ENCODE results near the gene UBE2L6. TPM values are rescaled to one million over a fixed set of nuclear protein-coding genes. Genes with fewer than 3 reads are reported as not detected.

The UBE2L6 gene
- total RNA-seq, 2 experiments from 2014 or later = 303 to 350 TPM

DNA sequence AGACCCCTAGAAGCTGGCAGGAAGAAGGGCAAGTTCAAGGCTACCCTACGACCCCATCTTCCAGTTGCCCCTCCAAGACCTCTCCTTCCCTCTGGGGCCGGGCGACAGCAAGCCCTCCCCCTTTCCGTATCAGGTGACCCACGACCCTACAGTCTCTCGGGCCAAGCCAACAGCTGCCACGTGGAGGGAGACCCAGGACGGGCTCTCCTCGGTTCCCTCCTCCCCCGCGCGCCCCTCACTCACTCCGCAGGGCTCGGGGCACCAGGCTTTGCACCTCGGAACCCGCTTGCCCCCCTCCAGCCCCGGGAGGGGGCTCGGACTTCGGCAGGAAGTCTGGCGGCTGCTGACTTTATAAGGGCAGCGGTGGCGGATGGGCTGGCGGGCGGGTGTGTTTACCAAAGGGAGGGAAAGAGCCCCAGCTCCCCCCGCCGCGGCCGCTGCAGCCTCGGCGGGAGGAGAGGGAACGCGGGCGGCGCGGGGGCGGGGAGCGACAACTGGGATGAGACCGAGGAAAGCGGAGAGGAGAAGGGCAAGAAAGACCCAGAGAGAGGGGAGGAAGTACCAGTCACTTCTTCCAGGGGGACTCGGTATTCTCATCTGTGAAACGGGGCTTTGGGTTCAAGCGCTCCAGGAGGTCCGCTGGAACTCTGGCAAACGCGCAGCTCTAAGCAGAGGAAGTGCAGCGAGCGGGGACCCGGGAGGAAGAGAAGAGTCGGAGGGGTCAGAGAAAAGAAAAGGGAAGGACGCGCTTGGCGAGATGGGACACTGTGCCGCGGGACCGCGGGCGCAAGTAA lies 52.7 kb downstream of the UBE2L6 start:
- ChIA-PET POLR2A (interaction anchor here (1.2 kb wide), 1 partner anchor 16 kb away, joined by 3 read pairs; the partner anchor contains the start of gene TIMM10), CTCF (interaction anchor here (0.9 to 6.5 kb wide), 10 partner anchors 9 to 98 kb away, joined by 3 to 49 read pairs (median 7); partner anchors contain the start of gene RTN4RL2)
- DNase-seq = peak; percentile 66
- H3K4me3 Mint-ChIP-seq = peak overlapping the region; percentile 99
- H3K4me1 Mint-ChIP-seq = peaks cover 31% of the 10 kb centered on the region
- H3K9me3 Mint-ChIP-seq = no peaks in the 10 kb centered on the region
- H3K36me3 Mint-ChIP-seq (ENCODE audit: low read depth) = peaks cover 2% of the 10 kb centered on the region
- peak overlapping the region; percentile 94 for H3K27ac Mint-ChIP-seq
- no peaks in the 10 kb centered on the region for H3K27me3 Mint-ChIP-seq

- Mint-ChIP-seq H3K27me3 (no peaks in the 10 kb centered on the region), H3K9me3 (no peaks in the 10 kb centered on the region), H3K36me3 (ENCODE audit: low read depth) (peaks cover 2% of the 10 kb centered on the region), H3K27ac (peak overlapping the region; percentile 94), H3K4me1 (peaks cover 33% of the 10 kb centered on the region), H3K4me3 (peak overlapping the region; percentile 99)
- POLR2A ChIA-PET = no interaction called here
- peak; percentile 43 for DNase-seq
- CTCF ChIA-PET = interaction anchor here (0.9 to 6.5 kb wide), 9 partner anchors 8 to 97 kb away, joined by 3 to 49 read pairs (median 6); partner anchors contain the start of gene RTN4RL2
Measured at GRCh38 chr11:57513911-57514537, 53.4 kb downstream of the UBE2L6 start.

DNA sequence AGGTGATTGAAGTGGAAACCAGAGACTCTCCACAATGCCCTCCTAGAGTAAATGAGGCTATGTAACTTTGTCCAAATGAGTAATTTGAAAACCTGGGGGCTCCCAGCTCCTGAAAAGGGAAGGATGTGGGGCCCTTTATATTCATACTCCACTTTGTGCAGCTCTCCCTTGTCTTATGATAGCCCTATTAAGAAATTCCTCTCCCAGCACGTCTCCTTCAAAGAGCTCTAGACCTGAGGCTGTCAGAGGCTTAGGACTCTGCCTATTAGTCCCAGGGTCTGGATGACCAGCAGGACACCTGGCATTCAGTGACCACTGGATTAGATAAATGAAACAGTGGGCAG lies 54.0 kb downstream of the UBE2L6 start:
- Mint-ChIP-seq H3K4me3 (peak overlapping the region; percentile 99), H3K9me3 (no peaks in the 10 kb centered on the region), H3K4me1 (peaks cover 33% of the 10 kb centered on the region), H3K36me3 (ENCODE audit: low read depth) (peaks cover 2% of the 10 kb centered on the region), H3K27ac (peak overlapping the region; percentile 68), H3K27me3 (no peaks in the 10 kb centered on the region)
- ChIA-PET CTCF (interaction anchor here (0.9 to 6.5 kb wide), 7 partner anchors 8 to 55 kb away, joined by 3 to 49 read pairs (median 8); partner anchors contain the start of gene RTN4RL2), POLR2A (no interaction called here)
- no peak for DNase-seq

- POLR2A ChIA-PET = no interaction called here
- Mint-ChIP-seq H3K27me3 (no peaks in the 10 kb centered on the region), H3K9me3 (no peaks in the 10 kb centered on the region), H3K4me1 (peaks cover 33% of the 10 kb centered on the region), H3K36me3 (ENCODE audit: low read depth) (peaks cover 2% of the 10 kb centered on the region), H3K4me3 (no peak overlapping the region), H3K27ac (no peak overlapping the region)
- DNase-seq = no peak
- CTCF ChIA-PET = interaction anchor here (0.9 to 6.5 kb wide), 6 partner anchors 10 to 54 kb away, joined by 3 to 49 read pairs (median 10); partner anchors contain the start of gene RTN4RL2
Measured at GRCh38 chr11:57512646-57513451, 54.6 kb downstream of the UBE2L6 start.

- H3K4me3 Mint-ChIP-seq = no peak overlapping the region
- no peaks in the 10 kb centered on the region for H3K9me3 Mint-ChIP-seq
- H3K4me1 Mint-ChIP-seq = peaks cover 33% of the 10 kb centered on the region
- no peaks in the 10 kb centered on the region for H3K27me3 Mint-ChIP-seq
- DNase-seq = no peak
- ChIA-PET CTCF (interaction anchor here (0.6 to 2.0 kb wide), 6 partner anchors 10 to 53 kb away, joined by 3 to 7 read pairs (median 3); no protein-coding TSS in a partner anchor), POLR2A (no interaction called here)
- H3K36me3 Mint-ChIP-seq (ENCODE audit: low read depth) = peaks cover 2% of the 10 kb centered on the region
- no peak overlapping the region for H3K27ac Mint-ChIP-seq
Measured at GRCh38 chr11:57511741-57512430, 55.6 kb downstream of the UBE2L6 start.

- Mint-ChIP-seq H3K4me1 (peaks cover 23% of the 10 kb centered on the region), H3K27ac (no peak overlapping the region), H3K9me3 (no peaks in the 10 kb centered on the region), H3K4me3 (no peak overlapping the region), H3K27me3 (no peaks in the 10 kb centered on the region), H3K36me3 (ENCODE audit: low read depth) (no peaks in the 10 kb centered on the region)
- POLR2A ChIA-PET = no interaction called here
- CTCF ChIA-PET = interaction anchor here (0.6 kb wide), 1 partner anchor 50 kb away, joined by 3 read pairs; no protein-coding TSS in a partner anchor
- DNase-seq = no peak
Measured at GRCh38 chr11:57508341-57509170, 58.9 kb downstream of the UBE2L6 start.

DNA sequence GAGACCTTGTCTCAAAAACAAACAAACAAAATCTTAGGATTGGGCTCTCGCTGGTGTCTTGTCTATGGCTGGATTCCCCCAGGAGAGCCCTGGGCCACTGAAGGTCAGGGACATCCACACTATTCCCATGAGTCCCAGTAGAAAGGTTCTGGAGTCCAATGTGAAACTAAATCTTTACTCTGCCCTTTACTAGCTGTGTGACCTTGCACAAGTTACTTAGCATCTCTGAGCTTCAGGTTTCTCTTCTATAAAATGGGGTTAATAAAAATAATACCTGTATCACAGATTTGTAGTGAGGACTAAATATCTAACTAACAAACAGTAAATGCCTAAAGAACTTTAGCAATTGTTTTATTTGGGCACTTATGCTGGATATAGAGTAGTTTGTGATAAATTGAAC lies 61.0 kb downstream of the UBE2L6 start:
- H3K4me3 Mint-ChIP-seq = no peak overlapping the region
- no peaks in the 10 kb centered on the region for H3K36me3 Mint-ChIP-seq (ENCODE audit: low read depth)
- ChIA-PET POLR2A (no interaction called here), CTCF (interaction anchor here (1.4 to 3.0 kb wide), 4 partner anchors 8 to 49 kb away, joined by 3 to 16 read pairs (median 6); no protein-coding TSS in a partner anchor)
- no peaks in the 10 kb centered on the region for H3K9me3 Mint-ChIP-seq
- peaks cover 4% of the 10 kb centered on the region for H3K4me1 Mint-ChIP-seq
- no peak for DNase-seq
- H3K27me3 Mint-ChIP-seq = no peaks in the 10 kb centered on the region
- H3K27ac Mint-ChIP-seq = no peak overlapping the region

- DNase-seq = no peak
- no peak overlapping the region for H3K4me3 Mint-ChIP-seq
- ChIA-PET CTCF (interaction anchor here (0.6 to 3.0 kb wide), 6 partner anchors 11 to 137 kb away, joined by 3 to 16 read pairs (median 4); no protein-coding TSS in a partner anchor), POLR2A (no interaction called here)
- H3K27ac Mint-ChIP-seq = no peak overlapping the region
- no peaks in the 10 kb centered on the region for H3K27me3 Mint-ChIP-seq
- no peaks in the 10 kb centered on the region for H3K9me3 Mint-ChIP-seq
- H3K36me3 Mint-ChIP-seq (ENCODE audit: low read depth) = peaks cover 3% of the 10 kb centered on the region
- peaks cover 9% of the 10 kb centered on the region for H3K4me1 Mint-ChIP-seq
Measured at GRCh38 chr11:57504511-57504910, 63.0 kb downstream of the UBE2L6 start.

- Mint-ChIP-seq H3K27ac (no peak overlapping the region), H3K4me1 (peaks cover 7% of the 10 kb centered on the region), H3K36me3 (ENCODE audit: low read depth) (peaks cover 3% of the 10 kb centered on the region), H3K4me3 (no peak overlapping the region), H3K27me3 (no peaks in the 10 kb centered on the region), H3K9me3 (no peaks in the 10 kb centered on the region)
- CTCF ChIA-PET = interaction anchor here (0.9 to 2.6 kb wide), 7 partner anchors 8 to 24 kb away, joined by 3 to 15 read pairs (median 8); partner anchors contain the start of gene SLC43A1
- no peak for DNase-seq
- POLR2A ChIA-PET = no interaction called here
Measured at GRCh38 chr11:57502870-57503269, 64.6 kb downstream of the UBE2L6 start.

GRCh38 chr11:57502376-57502775 lies 65.1 kb downstream of the UBE2L6 start:
- Mint-ChIP-seq H3K27me3 (no peaks in the 10 kb centered on the region), H3K9me3 (no peaks in the 10 kb centered on the region), H3K36me3 (ENCODE audit: low read depth) (peaks cover 6% of the 10 kb centered on the region), H3K4me3 (no peak overlapping the region), H3K4me1 (peaks cover 7% of the 10 kb centered on the region), H3K27ac (peak overlapping the region; percentile 13)
- ChIA-PET CTCF (interaction anchor here (0.7 to 2.6 kb wide), 8 partner anchors 9 to 25 kb away, joined by 3 to 15 read pairs (median 8); partner anchors contain the start of gene SLC43A1), POLR2A (no interaction called here)
- no peak for DNase-seq

- Mint-ChIP-seq H3K27ac (no peak overlapping the region), H3K27me3 (no peaks in the 10 kb centered on the region), H3K9me3 (no peaks in the 10 kb centered on the region), H3K36me3 (ENCODE audit: low read depth) (peaks cover 7% of the 10 kb centered on the region), H3K4me3 (no peak overlapping the region), H3K4me1 (peaks cover 7% of the 10 kb centered on the region)
- ChIA-PET CTCF (interaction anchor here (0.7 to 2.6 kb wide), 8 partner anchors 9 to 25 kb away, joined by 3 to 15 read pairs (median 8); partner anchors contain the start of gene SLC43A1), POLR2A (no interaction called here)
- DNase-seq = no peak
Measured at GRCh38 chr11:57501953-57502352, 65.5 kb downstream of the UBE2L6 start.

Data from activated CD4-positive, alpha-beta T cell treated with anti-CD3 and anti-CD28 coated beads, Interleukin-2, amount 10 ng/mL, durations not matched to agents 7 days and 5 days (primary cell).